HG03135 (cell line): ENCODE results near the gene COL8A1.
A peak's percentile ranks its signal among the peaks of the same experiment; 100 is the strongest.

Source experiments
- ATAC-seq: cut with Tn5 transposase; IDR thresholded peaks from one replicate; pipeline ENCODE4 v1.9.1; 2021; ENCODE audit warnings: mild to moderate bottlenecking, moderate library complexity; ENCODE audit not compliant: unreplicated experiment

The COL8A1 gene

DNA sequence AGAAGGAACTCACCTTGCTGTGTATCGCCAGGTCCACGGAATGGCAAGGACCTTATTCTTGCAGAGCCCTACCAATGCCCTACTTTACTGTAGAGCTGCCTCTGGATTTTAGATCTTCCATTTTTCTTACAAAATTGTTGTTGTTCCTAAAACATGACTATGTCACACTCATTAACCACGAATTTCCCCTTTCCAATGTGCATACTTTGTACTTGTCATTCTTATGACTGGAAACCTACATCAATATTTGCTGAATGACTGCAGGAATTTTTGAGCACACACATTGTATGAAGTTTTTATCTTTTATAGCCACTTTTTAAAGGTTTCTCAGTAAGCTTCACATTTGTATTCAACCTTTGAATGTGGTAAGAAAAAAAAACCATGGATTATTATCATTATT, 143.4 kb downstream of the COL8A1 start:
- ATAC-seq = no peak

DNA sequence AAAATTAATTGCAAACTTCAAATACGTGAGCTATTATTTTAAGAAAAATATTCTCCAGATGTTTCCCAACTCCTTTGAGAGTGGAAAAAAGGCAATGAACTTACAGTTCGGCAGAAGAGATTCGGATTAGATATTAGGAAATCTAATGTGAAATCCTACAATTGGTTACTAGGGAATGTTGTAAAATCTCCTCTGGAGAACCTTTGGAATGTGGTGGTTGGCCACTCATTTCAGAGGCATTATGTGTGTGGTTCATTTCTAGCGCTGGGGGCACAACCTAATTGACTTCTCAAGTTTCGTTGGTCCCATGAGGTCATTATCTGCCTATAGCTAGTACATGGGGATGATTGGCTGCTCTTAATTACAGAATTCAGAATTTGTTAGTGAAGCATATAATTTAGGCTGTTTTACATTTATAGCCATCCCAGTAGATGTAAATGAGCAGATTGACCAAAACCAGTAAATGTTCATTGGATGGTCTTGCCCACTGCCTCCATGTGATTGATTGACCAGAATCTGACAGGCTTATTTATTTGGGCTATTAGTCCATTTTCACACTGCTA, 144.7 kb downstream of the COL8A1 start:
- ATAC-seq = no peak

GRCh38 chr3:99789011-99789721, 150.8 kb downstream of the COL8A1 start:
- ATAC-seq = peak; percentile 87

GRCh38 chr3:99794485-99794884, 156.1 kb downstream of the COL8A1 start:
- no peak for ATAC-seq

- ATAC-seq = no peak
Observed at GRCh38 chr3:99795573-99795972, 157.2 kb downstream of the COL8A1 start.

DNA sequence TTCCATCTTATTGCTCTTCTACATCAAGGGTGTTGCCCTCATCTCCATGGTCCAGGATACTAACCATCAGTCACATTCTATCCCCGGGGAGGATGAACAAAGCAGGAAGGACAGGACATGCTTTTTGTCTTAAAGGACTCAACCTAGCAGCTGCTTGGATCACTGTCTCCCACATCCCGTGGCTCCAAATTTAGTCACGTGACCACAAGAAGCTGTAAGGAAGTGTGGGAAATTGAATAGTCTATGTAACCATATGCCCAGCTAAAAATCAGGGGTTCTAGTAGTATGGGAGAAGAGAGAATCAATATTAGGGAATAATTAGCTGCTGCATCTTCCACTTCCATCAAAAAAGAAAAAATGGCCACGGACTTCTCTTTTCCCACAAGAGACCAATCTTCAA, 161.0 kb downstream of the COL8A1 start:
- no peak for ATAC-seq

DNA sequence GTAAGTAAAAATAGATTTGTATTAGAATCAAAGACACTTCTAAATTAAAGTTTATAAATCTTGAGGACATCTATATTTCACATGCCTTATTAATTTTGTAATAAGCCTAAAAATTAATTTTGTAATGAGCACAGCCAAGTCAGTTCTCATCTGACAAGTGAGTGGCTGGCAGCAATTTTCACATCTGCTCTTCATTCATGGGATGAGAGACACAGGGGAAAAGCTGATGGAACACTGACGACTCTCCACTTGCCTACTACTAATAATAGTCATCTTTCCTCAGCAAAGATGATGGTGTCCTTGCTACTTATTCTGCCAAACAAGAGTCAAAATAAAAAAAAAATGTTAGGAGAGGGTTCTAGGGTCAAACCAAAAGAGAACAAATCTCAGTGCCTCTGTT, 164.9 kb downstream of the COL8A1 start:
- ATAC-seq = no peak

DNA sequence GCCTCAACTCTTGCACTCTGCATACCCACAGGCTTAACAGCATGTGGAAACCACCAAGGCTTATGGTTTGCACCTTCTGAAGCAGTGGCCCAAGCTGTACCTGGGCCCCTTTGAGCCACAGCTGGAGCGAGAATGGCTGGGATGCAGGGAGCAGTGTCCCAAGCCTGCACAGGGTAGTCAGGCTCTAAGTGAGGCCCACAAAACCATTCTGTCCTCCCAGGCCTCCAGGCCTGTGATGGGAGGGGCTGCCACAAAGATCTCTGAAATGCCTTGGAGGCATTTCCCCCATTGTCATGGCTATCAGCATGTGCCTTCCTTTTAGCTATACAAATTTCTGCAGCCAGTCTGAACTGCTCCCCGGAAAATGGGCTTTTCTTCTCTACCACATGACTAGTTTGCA, 166.8 kb downstream of the COL8A1 start:
- ATAC-seq = no peak

- ATAC-seq = peak; percentile 60
Observed at GRCh38 chr3:99808163-99808794, 169.9 kb downstream of the COL8A1 start.

DNA sequence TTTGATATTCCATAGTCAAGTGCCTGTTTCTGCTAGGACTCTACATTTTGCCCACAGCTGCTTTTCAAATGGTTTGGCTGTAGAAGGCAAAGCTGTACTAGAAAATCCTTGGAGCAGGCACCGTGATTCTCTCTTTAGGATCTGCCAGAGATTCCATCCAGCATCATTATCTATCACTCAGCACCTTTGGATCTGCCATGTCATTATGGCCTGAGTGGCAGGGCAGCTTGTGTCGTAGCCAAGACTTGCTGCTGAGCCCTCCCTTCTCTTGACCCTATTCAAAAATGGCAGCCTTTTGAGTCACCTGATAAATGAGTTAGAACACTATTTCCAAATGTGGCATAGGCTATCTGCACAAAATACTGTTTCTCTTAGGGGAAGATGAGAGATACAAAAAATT, 171.2 kb downstream of the COL8A1 start:
- ATAC-seq = no peak

- ATAC-seq = no peak
Observed at GRCh38 chr3:99810403-99810802, 172.0 kb downstream of the COL8A1 start.

- ATAC-seq = no peak
Observed at GRCh38 chr3:99817047-99817436, 178.6 kb downstream of the COL8A1 start.

DNA sequence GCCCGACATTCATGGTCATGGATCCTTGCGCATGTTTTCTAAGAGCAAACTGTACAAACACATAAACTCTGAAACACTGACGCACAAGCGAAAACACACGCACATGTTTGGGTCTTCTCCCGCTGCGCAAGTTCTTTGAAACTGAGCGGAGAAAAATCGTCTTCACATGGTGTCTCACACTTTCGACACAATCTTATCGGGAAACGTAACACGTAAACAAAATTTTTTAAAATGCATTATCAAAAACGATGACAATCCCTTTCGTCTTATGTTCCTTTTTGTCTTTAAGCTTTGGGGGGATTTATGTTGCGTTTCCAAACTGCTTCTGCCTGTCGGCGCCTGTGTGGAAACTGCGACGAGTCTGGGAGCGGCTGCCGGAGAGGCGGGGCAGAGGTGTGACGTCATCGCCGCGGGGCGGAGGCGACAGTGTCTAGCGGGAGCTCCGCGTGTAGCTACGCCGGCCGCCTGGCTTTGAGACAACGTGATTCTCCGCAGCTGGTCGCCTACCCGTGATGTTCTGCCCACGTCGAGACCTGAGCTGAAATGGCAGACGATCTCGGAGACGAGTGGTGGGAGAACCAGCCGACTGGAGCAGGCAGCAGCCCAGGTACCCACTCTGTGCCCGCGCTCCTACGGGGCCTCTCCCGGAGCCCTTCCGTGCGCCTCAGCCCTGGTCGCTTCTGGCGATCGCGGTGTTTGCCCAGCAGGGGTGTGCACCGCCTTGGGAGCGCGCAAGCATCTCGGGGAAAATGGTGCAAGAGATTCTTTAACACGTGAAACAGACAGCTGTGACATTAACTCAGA, 179.2 kb downstream of the COL8A1 start, which contains the start of gene CMSS1:
Gene CMSS1, plus strand, starts transcription at position 426 of the 804 bp plus-strand sequence.
- peak; percentile 97 for ATAC-seq

DNA sequence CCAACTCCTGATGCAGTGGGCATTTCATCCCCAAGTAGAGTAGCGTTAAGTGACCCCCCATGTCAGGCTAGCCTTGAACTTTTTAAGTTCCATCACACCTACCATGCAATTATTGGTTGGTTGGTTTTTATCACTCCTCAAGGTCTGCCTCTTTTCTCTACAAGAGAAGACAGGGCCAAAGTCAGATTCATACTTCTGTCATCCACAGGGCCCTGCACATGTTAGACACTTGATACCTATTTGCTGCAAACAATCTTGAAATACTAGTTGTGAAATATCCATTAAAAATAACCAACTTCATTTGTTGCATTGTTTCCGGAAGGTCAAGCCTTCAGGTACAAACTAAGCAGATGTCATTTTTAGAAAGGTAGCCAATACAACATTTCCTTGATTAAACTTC, 180.4 kb downstream of the COL8A1 start:
- ATAC-seq = no peak

DNA sequence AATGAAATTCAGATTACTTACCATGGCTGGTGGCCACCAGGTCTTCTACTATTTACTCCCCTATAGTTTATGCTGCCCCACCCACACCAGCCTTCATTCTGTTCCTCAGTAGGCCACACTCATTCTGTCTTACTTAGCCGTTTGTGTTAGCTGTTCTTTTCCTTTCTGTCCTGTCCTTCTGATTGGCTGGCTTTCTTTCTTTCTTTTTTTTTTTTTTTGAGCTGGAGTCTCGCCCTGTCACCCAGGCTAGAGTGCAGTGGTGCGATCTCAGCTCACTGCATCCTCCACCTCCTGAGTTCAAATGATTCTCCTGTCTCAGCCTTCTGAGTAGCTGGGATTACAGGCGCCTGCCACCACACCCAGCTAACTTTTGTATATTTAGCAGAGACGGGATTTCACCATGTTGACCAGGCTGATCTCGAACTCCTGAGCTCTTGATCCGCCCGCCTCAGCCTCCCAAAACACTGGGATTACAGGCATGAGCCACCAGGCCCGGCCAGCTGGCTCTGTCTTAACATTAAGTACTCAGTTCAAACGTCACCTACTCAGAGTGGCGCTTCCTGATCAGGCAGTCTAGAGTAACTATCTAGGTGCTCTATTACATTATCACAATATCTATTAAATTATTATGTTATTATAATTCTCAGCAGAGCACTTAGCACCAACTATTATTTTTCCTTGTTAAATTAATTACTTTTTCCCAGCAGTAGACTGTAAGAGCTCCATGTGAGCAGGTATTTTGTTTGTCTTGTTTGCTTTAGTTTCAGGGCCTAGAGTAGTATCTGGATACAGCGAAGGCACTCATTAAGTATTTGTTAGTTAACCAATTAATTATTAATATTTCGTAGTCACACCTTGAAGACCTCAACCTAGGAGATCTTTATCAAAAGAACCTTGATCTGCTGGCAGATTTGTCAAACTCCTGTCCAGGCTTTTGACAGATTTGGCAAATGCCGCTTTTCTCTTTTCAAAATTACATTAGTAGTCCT, 185.6 kb downstream of the COL8A1 start:
- ATAC-seq = no peak

DNA sequence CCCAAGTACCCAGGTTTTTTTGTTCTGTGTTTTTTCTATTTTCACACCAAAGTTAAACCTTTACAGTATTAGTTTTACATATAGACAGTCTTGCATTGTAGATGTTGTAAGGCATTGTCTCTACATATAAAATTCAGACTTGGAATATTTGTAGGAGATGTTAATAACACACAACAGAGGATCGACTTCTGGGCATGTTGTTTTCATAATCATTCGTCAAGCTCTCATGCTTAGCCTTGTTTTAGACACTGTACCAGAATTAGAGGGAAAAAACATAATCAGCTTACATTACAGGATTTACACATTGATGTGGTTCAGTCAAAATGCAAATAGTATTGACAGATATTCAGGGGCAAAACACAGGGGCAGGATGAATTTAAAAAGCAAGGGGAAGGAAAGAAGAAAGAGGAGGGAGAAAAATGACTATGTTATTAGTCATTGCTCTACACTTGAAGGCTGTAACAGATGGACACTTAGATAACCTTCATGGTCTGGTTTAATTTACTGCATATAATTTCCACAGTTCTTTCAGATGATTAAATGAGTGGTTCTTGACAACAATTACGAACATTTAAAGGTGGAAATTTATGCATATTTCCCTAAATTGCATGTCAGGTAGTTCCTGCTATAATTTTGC, 186.7 kb downstream of the COL8A1 start:
- ATAC-seq = no peak

DNA sequence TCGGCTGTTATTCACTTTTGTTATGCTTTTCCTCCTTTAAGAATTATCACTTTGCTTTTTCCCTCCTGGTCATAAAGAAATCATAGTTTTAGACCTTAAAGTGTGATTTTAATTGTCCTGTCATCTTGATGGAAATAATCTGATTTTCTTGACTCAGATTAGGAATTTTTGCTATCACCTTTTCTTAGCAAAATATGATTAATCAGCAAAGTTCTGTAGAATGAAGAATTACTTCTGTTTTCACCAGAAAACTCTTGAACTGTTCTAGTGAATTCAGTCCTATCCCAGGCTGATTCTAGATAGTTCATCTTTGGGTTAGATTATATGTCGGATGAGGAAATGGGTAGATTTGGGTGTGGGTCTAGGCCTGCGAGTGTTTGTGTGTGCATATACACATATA, 191.4 kb downstream of the COL8A1 start:
- ATAC-seq = no peak

GRCh38 chr3:99833617-99834205, 195.3 kb downstream of the COL8A1 start:
- no peak for ATAC-seq

GRCh38 chr3:99834211-99834957, 196.0 kb downstream of the COL8A1 start:
- no peak for ATAC-seq
